ENCODE results near the gene PRDM11.

The PRDM11 gene

GRCh38 chr11:45157247-45158209 is 11.1 kb downstream of the PRDM11 start:
- no peak overlapping the region for H3K4me3 ChIP-seq (ENCODE audit: low read length)
- TF ChIP-seq ZNF274 (IDR thresholded peaks at IDR 0.05; ENCODE audit: low read depth, low read length) = no peak

- TF ChIP-seq ZNF274 (IDR thresholded peaks at IDR 0.05; ENCODE audit: low read depth, low read length) = no peak
- no peak overlapping the region for H3K4me3 ChIP-seq (ENCODE audit: low read length)
Measured at GRCh38 chr11:45158210-45158731, 11.8 kb downstream of the PRDM11 start.

- TF ChIP-seq ZNF274 (IDR thresholded peaks at IDR 0.05; ENCODE audit: low read depth, low read length) = no peak
- H3K4me3 ChIP-seq (ENCODE audit: low read length) = no peak overlapping the region
Measured at GRCh38 chr11:45158891-45159605, 12.6 kb downstream of the PRDM11 start.

GRCh38 chr11:45159781-45160365 is 13.4 kb downstream of the PRDM11 start:
- no peak overlapping the region for H3K4me3 ChIP-seq (ENCODE audit: low read length)
- no peak for TF ChIP-seq ZNF274 (IDR thresholded peaks at IDR 0.05; ENCODE audit: low read depth, low read length)

- no peak overlapping the region for H3K4me3 ChIP-seq (ENCODE audit: low read length)
- TF ChIP-seq ZNF274 (IDR thresholded peaks at IDR 0.05; ENCODE audit: low read depth, low read length) = no peak
Measured at GRCh38 chr11:45161252-45162063, 15.0 kb downstream of the PRDM11 start.

GRCh38 chr11:45162064-45162375 is 15.6 kb downstream of the PRDM11 start:
- no peak overlapping the region for H3K4me3 ChIP-seq (ENCODE audit: low read length)
- TF ChIP-seq ZNF274 (IDR thresholded peaks at IDR 0.05; ENCODE audit: low read depth, low read length) = no peak

- no peak overlapping the region for H3K4me3 ChIP-seq (ENCODE audit: low read length)
- no peak for TF ChIP-seq ZNF274 (IDR thresholded peaks at IDR 0.05; ENCODE audit: low read depth, low read length)
Measured at GRCh38 chr11:45162916-45163879, 16.8 kb downstream of the PRDM11 start.

- H3K4me3 ChIP-seq (ENCODE audit: low read length) = no peak overlapping the region
- no peak for TF ChIP-seq ZNF274 (IDR thresholded peaks at IDR 0.05; ENCODE audit: low read depth, low read length)
Measured at GRCh38 chr11:45163956-45164575, 17.6 kb downstream of the PRDM11 start.

GRCh38 chr11:45165386-45165785 is 18.9 kb downstream of the PRDM11 start:
- no peak for TF ChIP-seq ZNF274 (IDR thresholded peaks at IDR 0.05; ENCODE audit: low read depth, low read length)

GRCh38 chr11:45165806-45166603 is 19.6 kb downstream of the PRDM11 start:
- TF ChIP-seq ZNF274 (IDR thresholded peaks at IDR 0.05; ENCODE audit: low read depth, low read length) = no peak
- no peak overlapping the region for H3K4me3 ChIP-seq (ENCODE audit: low read length)

More at GRCh38 chr11:45165386-45165785, 18.9 kb downstream of the PRDM11 start:
- H3K4me3 ChIP-seq (ENCODE audit: low read length) = no peak overlapping the region

GRCh38 chr11:45166604-45166897 is 20.1 kb downstream of the PRDM11 start:
- TF ChIP-seq ZNF274 (IDR thresholded peaks at IDR 0.05; ENCODE audit: low read depth, low read length) = no peak
- H3K4me3 ChIP-seq (ENCODE audit: low read length) = no peak overlapping the region

- TF ChIP-seq ZNF274 (IDR thresholded peaks at IDR 0.05; ENCODE audit: low read depth, low read length) = no peak
- H3K4me3 ChIP-seq (ENCODE audit: low read length) = no peak overlapping the region
Measured at GRCh38 chr11:45167283-45167682, 20.8 kb downstream of the PRDM11 start.
